Measurements from ENCODE around the gene FREM1. TPM values are rescaled to one million over a fixed set of nuclear protein-coding genes. Genes with fewer than 3 reads are reported as not detected.

Gene FREM1
- total RNA-seq, 1 donor from 2014 or later, result 1.7 TPM

- H3K36me3 Mint-ChIP-seq (ENCODE audit: unreplicated experiment), result no peaks in the 10 kb centered on the region
- H3K27ac Mint-ChIP-seq (ENCODE audit: unreplicated experiment), result no peak overlapping the region
- H3K4me1 Mint-ChIP-seq (ENCODE audit: low read depth, unreplicated experiment), result no peaks in the 10 kb centered on the region
- H3K27me3 Mint-ChIP-seq (ENCODE audit: unreplicated experiment), result no peaks in the 10 kb centered on the region
- H3K9me3 Mint-ChIP-seq (ENCODE audit: unreplicated experiment), result no peaks in the 10 kb centered on the region
- H3K4me3 Mint-ChIP-seq (ENCODE audit: unreplicated experiment), result no peak overlapping the region
- DNase-seq, result no peak
- no peak for TF ChIP-seq CTCF (IDR thresholded peaks at IDR 0.05; ENCODE audit: partially characterized antibody, unreplicated experiment)
These were observed 18.9 kb downstream of the FREM1 start for GRCh38 chr9:14891332-14891731.

- no peak overlapping the region for H3K4me3 Mint-ChIP-seq (ENCODE audit: unreplicated experiment)
- no peak for DNase-seq
- no peaks in the 10 kb centered on the region for H3K9me3 Mint-ChIP-seq (ENCODE audit: unreplicated experiment)
- no peak for TF ChIP-seq CTCF (IDR thresholded peaks at IDR 0.05; ENCODE audit: partially characterized antibody, unreplicated experiment)
- H3K27me3 Mint-ChIP-seq (ENCODE audit: unreplicated experiment), result peaks cover 2% of the 10 kb centered on the region
- H3K36me3 Mint-ChIP-seq (ENCODE audit: unreplicated experiment), result no peaks in the 10 kb centered on the region
- no peak overlapping the region for H3K27ac Mint-ChIP-seq (ENCODE audit: unreplicated experiment)
- H3K4me1 Mint-ChIP-seq (ENCODE audit: low read depth, unreplicated experiment), result no peaks in the 10 kb centered on the region
These were observed 20.8 kb downstream of the FREM1 start for GRCh38 chr9:14889451-14889850.

- Mint-ChIP-seq H3K27ac (ENCODE audit: unreplicated experiment) (no peak overlapping the region), H3K4me1 (ENCODE audit: low read depth, unreplicated experiment) (no peaks in the 10 kb centered on the region), H3K36me3 (ENCODE audit: unreplicated experiment) (no peaks in the 10 kb centered on the region)
These were observed 21.4 kb downstream of the FREM1 start for GRCh38 chr9:14888875-14889274.

GRCh38 chr9:14888272-14888671, 22.0 kb downstream of the FREM1 start:
- Mint-ChIP-seq H3K4me3 (ENCODE audit: unreplicated experiment) (no peak overlapping the region), H3K4me1 (ENCODE audit: low read depth, unreplicated experiment) (no peaks in the 10 kb centered on the region), H3K36me3 (ENCODE audit: unreplicated experiment) (no peaks in the 10 kb centered on the region), H3K9me3 (ENCODE audit: unreplicated experiment) (no peaks in the 10 kb centered on the region), H3K27ac (ENCODE audit: unreplicated experiment) (no peak overlapping the region), H3K27me3 (ENCODE audit: unreplicated experiment) (peaks cover 2% of the 10 kb centered on the region)
- no peak for DNase-seq
- TF ChIP-seq CTCF (IDR thresholded peaks at IDR 0.05; ENCODE audit: partially characterized antibody, unreplicated experiment), result no peak

More at GRCh38 chr9:14888875-14889274, 21.4 kb downstream of the FREM1 start:
- DNase-seq, result no peak
- TF ChIP-seq CTCF (IDR thresholded peaks at IDR 0.05; ENCODE audit: partially characterized antibody, unreplicated experiment), result no peak
- peaks cover 2% of the 10 kb centered on the region for H3K27me3 Mint-ChIP-seq (ENCODE audit: unreplicated experiment)
- H3K9me3 Mint-ChIP-seq (ENCODE audit: unreplicated experiment), result no peaks in the 10 kb centered on the region
- H3K4me3 Mint-ChIP-seq (ENCODE audit: unreplicated experiment), result no peak overlapping the region

GRCh38 chr9:14887149-14887548, 23.1 kb downstream of the FREM1 start:
- no peak for TF ChIP-seq CTCF (IDR thresholded peaks at IDR 0.05; ENCODE audit: partially characterized antibody, unreplicated experiment)
- no peaks in the 10 kb centered on the region for H3K4me1 Mint-ChIP-seq (ENCODE audit: low read depth, unreplicated experiment)
- H3K9me3 Mint-ChIP-seq (ENCODE audit: unreplicated experiment), result no peaks in the 10 kb centered on the region
- H3K27ac Mint-ChIP-seq (ENCODE audit: unreplicated experiment), result no peak overlapping the region
- H3K27me3 Mint-ChIP-seq (ENCODE audit: unreplicated experiment), result peaks cover 2% of the 10 kb centered on the region
- H3K36me3 Mint-ChIP-seq (ENCODE audit: unreplicated experiment), result no peaks in the 10 kb centered on the region
- H3K4me3 Mint-ChIP-seq (ENCODE audit: unreplicated experiment), result no peak overlapping the region
- no peak for DNase-seq
